ENCODE results near the gene MMP7. TPM values are rescaled to one million over a fixed set of nuclear protein-coding genes. Genes with fewer than 3 reads are reported as not detected.

MMP7 gene
- total RNA-seq, 1 donor from 2014 or later: not detected

GRCh38 chr11:102561636-102562035 lies 31.1 kb upstream of the MMP7 start:
- H3K27ac Mint-ChIP-seq (ENCODE audit: unreplicated experiment): peak overlapping the region; percentile 12
- no peaks in the 10 kb centered on the region for H3K27me3 Mint-ChIP-seq (ENCODE audit: unreplicated experiment)
- peak overlapping the region; percentile 61 for H3K4me3 Mint-ChIP-seq (ENCODE audit: unreplicated experiment)
- peaks cover 3% of the 10 kb centered on the region for H3K9me3 Mint-ChIP-seq (ENCODE audit: unreplicated experiment)
- no peak for TF ChIP-seq CTCF (IDR thresholded peaks at IDR 0.05)
- no peaks in the 10 kb centered on the region for H3K36me3 Mint-ChIP-seq (ENCODE audit: unreplicated experiment)
- peaks cover 27% of the 10 kb centered on the region for H3K4me1 Mint-ChIP-seq (ENCODE audit: unreplicated experiment)
- DNase-seq (ENCODE audit: extremely low spot score, unreplicated experiment): no peak

GRCh38 chr11:102560555-102561011 lies 30.0 kb upstream of the MMP7 start:
- no peak for TF ChIP-seq CTCF (IDR thresholded peaks at IDR 0.05)
- no peaks in the 10 kb centered on the region for H3K36me3 Mint-ChIP-seq (ENCODE audit: unreplicated experiment)
- no peak for DNase-seq (ENCODE audit: extremely low spot score, unreplicated experiment)
- H3K4me3 Mint-ChIP-seq (ENCODE audit: unreplicated experiment): peak overlapping the region; percentile 72
- H3K27me3 Mint-ChIP-seq (ENCODE audit: unreplicated experiment): no peaks in the 10 kb centered on the region
- peaks cover 27% of the 10 kb centered on the region for H3K4me1 Mint-ChIP-seq (ENCODE audit: unreplicated experiment)
- peak overlapping the region; percentile 85 for H3K27ac Mint-ChIP-seq (ENCODE audit: unreplicated experiment)
- H3K9me3 Mint-ChIP-seq (ENCODE audit: unreplicated experiment): no peaks in the 10 kb centered on the region

GRCh38 chr11:102559839-102560238 lies 29.3 kb upstream of the MMP7 start:
- H3K27ac Mint-ChIP-seq (ENCODE audit: unreplicated experiment): peak overlapping the region; percentile 85
- H3K27me3 Mint-ChIP-seq (ENCODE audit: unreplicated experiment): no peaks in the 10 kb centered on the region
- H3K9me3 Mint-ChIP-seq (ENCODE audit: unreplicated experiment): no peaks in the 10 kb centered on the region
- H3K36me3 Mint-ChIP-seq (ENCODE audit: unreplicated experiment): no peaks in the 10 kb centered on the region
- peaks cover 27% of the 10 kb centered on the region for H3K4me1 Mint-ChIP-seq (ENCODE audit: unreplicated experiment)
- no peak overlapping the region for H3K4me3 Mint-ChIP-seq (ENCODE audit: unreplicated experiment)
- no peak for DNase-seq (ENCODE audit: extremely low spot score, unreplicated experiment)
- TF ChIP-seq CTCF (IDR thresholded peaks at IDR 0.05): no peak

- TF ChIP-seq CTCF (IDR thresholded peaks at IDR 0.05): no peak
Measured at GRCh38 chr11:102555091-102555490, 24.5 kb upstream of the MMP7 start.

GRCh38 chr11:102553835-102554282 lies 23.3 kb upstream of the MMP7 start:
- Mint-ChIP-seq H3K9me3 (ENCODE audit: unreplicated experiment) (no peaks in the 10 kb centered on the region), H3K27ac (ENCODE audit: unreplicated experiment) (no peak overlapping the region), H3K27me3 (ENCODE audit: unreplicated experiment) (no peaks in the 10 kb centered on the region), H3K36me3 (ENCODE audit: unreplicated experiment) (no peaks in the 10 kb centered on the region), H3K4me1 (ENCODE audit: unreplicated experiment) (no peaks in the 10 kb centered on the region), H3K4me3 (ENCODE audit: unreplicated experiment) (no peak overlapping the region)
- DNase-seq (ENCODE audit: extremely low spot score, unreplicated experiment): no peak
- no peak for TF ChIP-seq CTCF (IDR thresholded peaks at IDR 0.05)

More at GRCh38 chr11:102555091-102555490, 24.5 kb upstream of the MMP7 start:
- Mint-ChIP-seq H3K9me3 (ENCODE audit: unreplicated experiment) (no peaks in the 10 kb centered on the region), H3K36me3 (ENCODE audit: unreplicated experiment) (no peaks in the 10 kb centered on the region), H3K4me3 (ENCODE audit: unreplicated experiment) (no peak overlapping the region), H3K27me3 (ENCODE audit: unreplicated experiment) (no peaks in the 10 kb centered on the region), H3K27ac (ENCODE audit: unreplicated experiment) (no peak overlapping the region), H3K4me1 (ENCODE audit: unreplicated experiment) (peaks cover 5% of the 10 kb centered on the region)
- no peak for DNase-seq (ENCODE audit: extremely low spot score, unreplicated experiment)

Measured in osteocyte (in vitro differentiated cells).